WTC11 (cell line): ENCODE data around the gene ZEB1. TPM values are rescaled to one million over a fixed set of nuclear protein-coding genes. Genes with fewer than 3 reads are reported as not detected.

Experiments used
- ATAC-seq: fragments of 200-7000 bp; cut with Tn5 transposase; 2 replicates; pipeline ENCODE4 v1.10.0; 2021; ENCODE audit warnings: mild to moderate bottlenecking, moderate library complexity
- CTCF ChIA-PET: fragments of 300-600 bp; sonication (Branson Sonifier 250); formaldehyde crosslinking; loops from one replicate; lab custom pipeline; 2021; ENCODE audit warnings: antibody characterized with exemption; lab: Charles Lee
- POLR2A ChIA-PET: fragments of 350-600 bp; sonication (Branson Sonifier 250); formaldehyde crosslinking; loops from one replicate; lab custom pipeline; 2021; ENCODE audit warnings: antibody characterized with exemption; lab: Charles Lee
- DNase-seq: peaks from one replicate; pipeline ENCODE4 v3.0.0; 2021; ENCODE audit warnings: low spot score
- H3K27ac Mint-ChIP-seq: 2 replicates; pipeline ENCODE4 v1.8.0; 2021; ENCODE audit warnings: mixed read lengths
- H3K27me3 Mint-ChIP-seq: 2 replicates; pipeline ENCODE4 v1.8.0; 2021; ENCODE audit warnings: low read depth, mild to moderate bottlenecking, moderate library complexity, mixed read lengths
- H3K36me3 Mint-ChIP-seq: 2 replicates; pipeline ENCODE4 v1.8.0; 2021; ENCODE audit warnings: mixed read lengths
- H3K4me1 Mint-ChIP-seq: 2 replicates; pipeline ENCODE4 v1.8.0; 2022; ENCODE audit warnings: mixed read lengths
- H3K4me3 Mint-ChIP-seq: 2 replicates; pipeline ENCODE4 v1.8.0; 2021; ENCODE audit warnings: mild to moderate bottlenecking, moderate library complexity, mixed read lengths
- H3K9me3 Mint-ChIP-seq: 2 replicates; pipeline ENCODE4 v1.8.0; 2021; ENCODE audit warnings: mixed read lengths
- CDX4 ChIP-seq: fragments of 250-450 bp; sonication (Bioruptor Pico); IDR thresholded peaks from 2 replicates; pipeline ENCODE4 v1.9.0; 2021; ENCODE audit warnings: moderate library complexity, mild to moderate bottlenecking, inconsistent platforms, borderline replicate concordance
- CREM ChIP-seq: sonication (generic); formaldehyde crosslinking; IDR thresholded peaks from 2 replicates; pipeline ENCODE4 v1.8.1; 2022; ENCODE audit warnings: mild to moderate bottlenecking, missing genetic modification reagents, moderate library complexity
- E2F5 ChIP-seq: sonication (generic); formaldehyde crosslinking; IDR thresholded peaks from 2 replicates; pipeline ENCODE4 v1.8.1; 2022; ENCODE audit warnings: mild to moderate bottlenecking, moderate library complexity, missing genetic modification reagents
- ESRRA ChIP-seq: sonication (generic); formaldehyde crosslinking; IDR thresholded peaks from 2 replicates; pipeline ENCODE4 v1.8.1; 2022; ENCODE audit warnings: mild to moderate bottlenecking, missing genetic modification reagents, borderline replicate concordance
- GRHL2 ChIP-seq: fragments of 250-450 bp; sonication (Bioruptor Pico); IDR thresholded peaks from 2 replicates; pipeline ENCODE4 v1.8.0; 2022; ENCODE audit warnings: mild to moderate bottlenecking, moderate library complexity; ENCODE audit not compliant: insufficient replicate concordance, severe bottlenecking
- JUN ChIP-seq: sonication (generic); formaldehyde crosslinking; IDR thresholded peaks from 2 replicates; pipeline ENCODE4 v1.8.0; 2023; ENCODE audit warnings: mild to moderate bottlenecking, missing genetic modification reagents
- MLX ChIP-seq: sonication (generic); formaldehyde crosslinking; IDR thresholded peaks from 2 replicates; pipeline ENCODE4 v1.8.1; 2023; ENCODE audit warnings: mild to moderate bottlenecking, missing genetic modification reagents, moderate library complexity
- NFYB ChIP-seq: sonication (generic); formaldehyde crosslinking; conservative IDR thresholded peaks from 2 replicates; pipeline ENCODE4 v1.8.0; 2022; ENCODE audit warnings: low read depth, missing genetic modification reagents
- NR3C1 ChIP-seq: sonication (generic); formaldehyde crosslinking; conservative IDR thresholded peaks from 2 replicates; pipeline ENCODE4 v1.8.1; 2023; ENCODE audit warnings: low read depth, mild to moderate bottlenecking, missing genetic modification reagents
- PRDM15 ChIP-seq: sonication (generic); formaldehyde crosslinking; IDR thresholded peaks from 2 replicates; pipeline ENCODE4 v1.8.0; 2022; ENCODE audit warnings: missing genetic modification reagents
- RELA ChIP-seq: sonication (generic); formaldehyde crosslinking; IDR thresholded peaks from 2 replicates; pipeline ENCODE4 v1.8.1; 2022; ENCODE audit warnings: missing genetic modification reagents, mild to moderate bottlenecking, borderline replicate concordance
- TEAD4 ChIP-seq: sonication (generic); formaldehyde crosslinking; IDR thresholded peaks from 2 replicates; pipeline ENCODE4 v1.8.0; 2022; ENCODE audit warnings: mild to moderate bottlenecking, missing genetic modification reagents
- ZNF219 ChIP-seq: sonication (generic); formaldehyde crosslinking; IDR thresholded peaks from 2 replicates; pipeline ENCODE4 v1.8.0; 2023; ENCODE audit warnings: missing genetic modification reagents, mild to moderate bottlenecking, borderline replicate concordance
- ZNF232 ChIP-seq: sonication (generic); formaldehyde crosslinking; IDR thresholded peaks from 2 replicates; pipeline ENCODE4 v1.8.0; 2022; ENCODE audit warnings: mild to moderate bottlenecking, missing genetic modification reagents
- ZNF281 ChIP-seq: sonication (generic); formaldehyde crosslinking; IDR thresholded peaks from 2 replicates; pipeline ENCODE4 v1.8.0; 2023; ENCODE audit warnings: mild to moderate bottlenecking, missing genetic modification reagents
- ZNF396 ChIP-seq: fragments of 250-450 bp; sonication (Bioruptor Pico); IDR thresholded peaks from 2 replicates; pipeline ENCODE4 v1.8.0; 2021; ENCODE audit warnings: mild to moderate bottlenecking, moderate library complexity, borderline replicate concordance
- ZNF416 ChIP-seq: fragments of 250-450 bp; sonication (Bioruptor Pico); IDR thresholded peaks from 2 replicates; pipeline ENCODE4 v1.9.0; 2021; ENCODE audit warnings: mild to moderate bottlenecking, inconsistent platforms
- total RNA-seq: library from RNA; stranded (reverse); gene quantifications from 3 replicates; pipeline ENCODE4 v1.2.3, GENCODE V29; 2021
- TF ChIP-seq, protein P1 (sequence below): fragments of 250-450 bp; sonication (Bioruptor Pico); IDR thresholded peaks from 2 replicates; pipeline ENCODE4 v1.8.0; 2021; ENCODE audit warnings: mild to moderate bottlenecking
- TF ChIP-seq, protein P2 (sequence below): sonication (generic); formaldehyde crosslinking; IDR thresholded peaks from 2 replicates; pipeline ENCODE4 v1.8.0; 2022; ENCODE audit warnings: mild to moderate bottlenecking, missing genetic modification reagents
- TF ChIP-seq, protein P3 (sequence below): sonication (generic); formaldehyde crosslinking; IDR thresholded peaks from 2 replicates; pipeline ENCODE4 v1.8.1; 2022; ENCODE audit warnings: missing genetic modification reagents, borderline replicate concordance

The ZEB1 gene
- total RNA-seq, 1 experiment from 2014 or later, result 0.39 TPM

DNA sequence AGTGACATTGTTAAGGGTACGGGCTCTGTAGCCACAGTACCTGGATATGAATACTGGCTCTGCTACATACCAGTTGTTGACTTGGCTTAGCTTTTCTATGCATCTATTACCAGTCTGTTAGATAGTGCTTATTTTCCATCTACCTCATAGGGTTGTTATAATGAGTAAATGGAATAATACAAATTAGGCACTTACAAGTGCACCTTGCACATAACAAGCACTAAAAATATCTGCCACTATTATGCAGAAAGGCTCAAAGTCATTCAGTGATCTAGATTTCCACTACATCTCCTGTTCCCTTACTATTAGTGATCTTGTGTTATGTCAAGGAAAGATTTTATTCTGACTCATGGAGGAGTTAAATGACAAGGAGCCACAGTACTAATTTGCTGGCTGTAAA lies 27.9 kb upstream of the ZEB1 start:
- Mint-ChIP-seq H3K9me3 (peaks cover 13% of the 10 kb centered on the region), H3K36me3 (no peaks in the 10 kb centered on the region), H3K4me1 (0 out of 2 replicates have a peak, but pooled peaks cover 3% of the 10 kb centered on the region), H3K4me3 (no peak overlapping the region), H3K27ac (no peak overlapping the region), H3K27me3 (no peaks in the 10 kb centered on the region; the same call in none of the 2 replicates)
- DNase-seq, result no peak
- ATAC-seq, result no peak
- ChIA-PET CTCF (no interaction called here), POLR2A (no interaction called here)
- TF ChIP-seq GRHL2, result no peak
- TF ChIP-seq ESRRA (CRISPR knock-in tag), result no peak
- TF ChIP-seq ZNF416 (CRISPR knock-in tag), result no peak
- TF ChIP-seq JUN (CRISPR knock-in tag), result no peak
- TF ChIP-seq ZNF396 (CRISPR knock-in tag), result no peak
- TF ChIP-seq NR3C1 (CRISPR knock-in tag), result no peak

GRCh38 chr10:31294558-31294957 lies 24.5 kb upstream of the ZEB1 start:
- no peak overlapping the region for H3K27ac Mint-ChIP-seq
- 0 out of 2 replicates have a peak, but pooled peaks cover 4% of the 10 kb centered on the region for H3K9me3 Mint-ChIP-seq
- DNase-seq (no peak), ATAC-seq (no peak)
- no peaks in the 10 kb centered on the region for H3K36me3 Mint-ChIP-seq
- H3K4me1 Mint-ChIP-seq, result peaks cover 16% of the 10 kb centered on the region
- CTCF ChIA-PET, result no interaction called here
- POLR2A ChIA-PET, result no interaction called here
- no peaks in the 10 kb centered on the region; the same call in 1 of the 2 replicates for H3K27me3 Mint-ChIP-seq
- H3K4me3 Mint-ChIP-seq, result no peak overlapping the region
- TF ChIP-seq MLX (CRISPR knock-in tag) (no peak), NR3C1 (CRISPR knock-in tag) (no peak), CDX4 (CRISPR knock-in tag) (no peak), ZNF219 (CRISPR knock-in tag) (no peak), NFYB (CRISPR knock-in tag) (no peak), E2F5 (CRISPR knock-in tag) (no peak), ZNF281 (CRISPR knock-in tag) (no peak), ZNF232 (no peak), TEAD4 (no peak), CREM (no peak), RELA (CRISPR knock-in tag) (no peak), PRDM15 (CRISPR knock-in tag) (no peak)
- TF ChIP-seq, protein P1, sequence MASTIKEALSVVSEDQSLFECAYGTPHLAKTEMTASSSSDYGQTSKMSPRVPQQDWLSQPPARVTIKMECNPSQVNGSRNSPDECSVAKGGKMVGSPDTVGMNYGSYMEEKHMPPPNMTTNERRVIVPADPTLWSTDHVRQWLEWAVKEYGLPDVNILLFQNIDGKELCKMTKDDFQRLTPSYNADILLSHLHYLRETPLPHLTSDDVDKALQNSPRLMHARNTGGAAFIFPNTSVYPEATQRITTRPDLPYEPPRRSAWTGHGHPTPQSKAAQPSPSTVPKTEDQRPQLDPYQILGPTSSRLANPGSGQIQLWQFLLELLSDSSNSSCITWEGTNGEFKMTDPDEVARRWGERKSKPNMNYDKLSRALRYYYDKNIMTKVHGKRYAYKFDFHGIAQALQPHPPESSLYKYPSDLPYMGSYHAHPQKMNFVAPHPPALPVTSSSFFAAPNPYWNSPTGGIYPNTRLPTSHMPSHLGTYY, result no peak
- TF ChIP-seq, protein P2, sequence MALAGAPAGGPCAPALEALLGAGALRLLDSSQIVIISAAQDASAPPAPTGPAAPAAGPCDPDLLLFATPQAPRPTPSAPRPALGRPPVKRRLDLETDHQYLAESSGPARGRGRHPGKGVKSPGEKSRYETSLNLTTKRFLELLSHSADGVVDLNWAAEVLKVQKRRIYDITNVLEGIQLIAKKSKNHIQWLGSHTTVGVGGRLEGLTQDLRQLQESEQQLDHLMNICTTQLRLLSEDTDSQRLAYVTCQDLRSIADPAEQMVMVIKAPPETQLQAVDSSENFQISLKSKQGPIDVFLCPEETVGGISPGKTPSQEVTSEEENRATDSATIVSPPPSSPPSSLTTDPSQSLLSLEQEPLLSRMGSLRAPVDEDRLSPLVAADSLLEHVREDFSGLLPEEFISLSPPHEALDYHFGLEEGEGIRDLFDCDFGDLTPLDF (CRISPR knock-in tag), result no peak
- TF ChIP-seq, protein P3, sequence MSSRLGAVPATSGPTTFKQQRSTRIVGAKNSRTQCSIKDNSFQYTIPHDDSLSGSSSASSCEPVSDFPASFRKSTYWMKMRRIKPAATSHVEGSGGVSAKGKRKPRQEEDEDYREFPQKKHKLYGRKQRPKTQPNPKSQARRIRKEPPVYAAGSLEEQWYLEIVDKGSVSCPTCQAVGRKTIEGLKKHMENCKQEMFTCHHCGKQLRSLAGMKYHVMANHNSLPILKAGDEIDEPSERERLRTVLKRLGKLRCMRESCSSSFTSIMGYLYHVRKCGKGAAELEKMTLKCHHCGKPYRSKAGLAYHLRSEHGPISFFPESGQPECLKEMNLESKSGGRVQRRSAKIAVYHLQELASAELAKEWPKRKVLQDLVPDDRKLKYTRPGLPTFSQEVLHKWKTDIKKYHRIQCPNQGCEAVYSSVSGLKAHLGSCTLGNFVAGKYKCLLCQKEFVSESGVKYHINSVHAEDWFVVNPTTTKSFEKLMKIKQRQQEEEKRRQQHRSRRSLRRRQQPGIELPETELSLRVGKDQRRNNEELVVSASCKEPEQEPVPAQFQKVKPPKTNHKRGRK (CRISPR knock-in tag), result no peak
